Cardiac septum (tissue), 1 donor: ENCODE results near the gene NTRK2. TPM values are rescaled to one million over a fixed set of nuclear protein-coding genes. Genes with fewer than 3 reads are reported as not detected.

Experiments
- DNase-seq: peaks from one replicate; pipeline ENCODE4 v3.0.0-alpha.2; 2020; ENCODE audit warnings: low spot score
- intact Hi-C: fragments of 100-400 bp; cut with DNase I; formaldehyde crosslinking; loops from one replicate; pipeline ENCODE4 v1.14.0; 2022
- total RNA-seq: library from RNA; stranded (reverse); fragmentation: NEBNext Ultra II Directional; extraction: Animal tissue kit (Norgen Biotek cat#: 25700); gene quantifications from one replicate; pipeline ENCODE4 v1.2.1, GENCODE V29; 2021
- donor health status: DM: no; HTN: no; CAD: no.

Gene NTRK2
- total RNA-seq, 1 donor from 2014 or later, result 3.7 TPM

DNA sequence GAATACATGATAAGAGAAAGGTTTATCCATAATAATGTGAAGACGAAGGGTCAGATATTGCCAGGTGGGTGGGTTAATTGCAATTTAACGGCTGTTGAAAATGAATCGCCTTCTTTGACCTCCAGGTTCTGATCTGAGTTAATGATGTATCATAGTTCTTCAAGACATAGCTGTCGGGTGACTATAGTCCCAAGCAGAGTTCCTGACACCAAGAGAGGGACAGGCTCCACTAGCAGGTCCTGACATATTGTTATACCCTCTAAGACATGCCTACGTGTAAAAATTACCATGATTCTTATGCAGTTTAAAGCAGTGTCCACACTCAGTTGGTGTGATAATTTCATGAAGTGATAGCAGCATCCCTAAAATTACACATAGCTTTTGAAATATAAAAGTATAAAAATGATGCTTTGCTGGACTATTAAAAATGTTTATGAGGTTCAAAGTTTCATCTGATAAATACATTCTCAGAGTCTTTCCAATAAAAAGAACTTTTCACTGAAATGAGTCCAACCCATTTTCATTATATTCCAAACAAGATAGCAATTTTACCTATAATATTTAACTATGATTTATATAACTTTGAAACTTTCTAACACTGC, 53.0 kb downstream of the NTRK2 start:
- intact Hi-C loops, result no loop called here
- DNase-seq, result no peak

DNA sequence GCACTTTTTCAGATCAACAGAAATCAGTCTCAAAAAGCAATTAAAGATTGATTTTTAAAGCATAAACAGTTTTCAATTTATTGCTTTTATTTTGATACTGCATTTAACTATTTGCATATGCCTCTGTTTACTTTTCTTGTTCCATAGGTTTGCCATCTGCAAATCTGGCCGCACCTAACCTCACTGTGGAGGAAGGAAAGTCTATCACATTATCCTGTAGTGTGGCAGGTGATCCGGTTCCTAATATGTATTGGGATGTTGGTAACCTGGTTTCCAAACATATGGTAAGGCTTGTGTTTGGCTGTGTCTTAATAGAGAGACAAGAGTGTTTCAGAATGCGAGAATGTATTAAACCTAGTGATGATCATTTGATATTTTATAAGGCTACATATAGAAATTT, 53.9 kb downstream of the NTRK2 start:
- no peak for DNase-seq
- intact Hi-C loops, result no loop called here

DNA sequence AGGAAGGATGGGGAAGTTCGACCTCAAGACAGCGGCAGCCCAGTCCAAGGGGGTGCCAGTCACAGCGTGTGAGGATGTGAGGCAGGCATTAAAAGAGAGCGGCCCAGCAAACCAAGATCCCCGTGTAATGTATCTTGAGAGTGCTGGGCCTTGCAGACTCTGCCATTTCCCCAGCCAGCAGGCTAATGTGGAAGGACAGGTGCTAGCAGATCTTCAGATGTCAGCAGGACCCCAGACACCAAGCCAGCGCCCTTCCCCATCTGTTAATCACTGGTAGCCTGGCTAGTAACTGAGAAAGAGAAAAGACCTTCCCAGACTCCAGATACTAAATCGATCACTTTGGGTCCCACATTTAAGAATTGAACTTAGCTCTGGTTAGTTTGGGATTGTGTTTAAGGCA, 62.2 kb downstream of the NTRK2 start:
- intact Hi-C loops, result no loop called here
- no peak for DNase-seq

DNA sequence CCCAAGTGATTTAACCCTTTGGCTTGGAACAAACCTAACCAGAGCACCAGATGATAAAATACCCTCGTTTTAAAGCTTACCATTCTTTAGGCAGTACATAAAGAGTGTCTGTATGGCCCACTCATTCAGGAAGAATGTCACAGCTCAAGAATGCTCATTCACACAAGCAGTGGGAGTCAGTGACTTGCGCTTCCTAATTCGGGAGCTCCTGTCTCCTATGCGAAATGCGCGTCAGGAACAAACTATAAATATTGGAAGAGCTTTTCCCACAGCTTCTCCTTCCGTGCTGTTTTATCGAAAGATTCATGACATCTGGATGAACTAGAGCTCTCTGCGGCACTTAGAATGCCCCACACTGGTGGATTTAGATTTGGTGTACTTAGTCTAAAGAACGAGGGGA, 66.6 kb downstream of the NTRK2 start:
- no peak for DNase-seq
- intact Hi-C loops, result no loop called here

DNA sequence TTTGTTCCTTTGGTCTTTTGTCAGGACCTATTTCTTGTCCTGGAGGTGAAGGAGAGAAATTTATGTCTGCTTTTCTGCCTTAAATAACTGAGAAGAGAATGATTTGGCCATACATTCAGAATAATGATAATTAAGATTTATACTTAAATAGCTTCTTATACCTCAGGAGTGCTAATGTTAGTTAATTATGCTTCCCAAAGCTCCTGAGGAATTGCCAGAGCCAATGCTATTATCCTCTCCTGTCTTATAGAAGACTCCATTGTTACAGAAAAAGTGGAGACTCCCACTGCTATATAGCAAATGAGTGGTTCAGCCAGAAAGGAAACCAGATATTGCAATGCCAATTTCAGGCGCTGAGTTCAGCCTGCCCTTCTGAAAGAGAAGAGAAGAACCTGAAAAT, 67.0 kb downstream of the NTRK2 start:
- intact Hi-C loops, result no loop called here
- DNase-seq, result no peak

DNA sequence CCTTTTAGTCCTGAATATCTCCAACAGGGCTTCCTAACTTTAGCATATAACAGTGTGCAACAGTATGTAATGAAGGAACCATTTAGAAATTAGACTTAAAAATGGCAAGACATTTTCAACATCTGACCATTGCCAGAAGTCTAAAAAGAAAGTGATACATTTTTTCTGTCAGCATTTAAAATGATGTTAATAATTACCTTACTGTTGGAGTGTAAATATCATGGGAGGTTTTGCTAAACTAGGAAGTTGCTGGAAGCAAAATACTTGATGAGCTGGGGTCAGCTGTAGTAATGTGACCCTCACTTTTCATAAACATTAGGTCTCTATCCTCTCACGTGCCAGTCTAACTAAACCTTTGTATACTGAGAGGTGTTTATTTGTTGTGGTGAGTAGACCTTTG, 68.8 kb downstream of the NTRK2 start:
- intact Hi-C loops, result no loop called here
- DNase-seq, result no peak

DNA sequence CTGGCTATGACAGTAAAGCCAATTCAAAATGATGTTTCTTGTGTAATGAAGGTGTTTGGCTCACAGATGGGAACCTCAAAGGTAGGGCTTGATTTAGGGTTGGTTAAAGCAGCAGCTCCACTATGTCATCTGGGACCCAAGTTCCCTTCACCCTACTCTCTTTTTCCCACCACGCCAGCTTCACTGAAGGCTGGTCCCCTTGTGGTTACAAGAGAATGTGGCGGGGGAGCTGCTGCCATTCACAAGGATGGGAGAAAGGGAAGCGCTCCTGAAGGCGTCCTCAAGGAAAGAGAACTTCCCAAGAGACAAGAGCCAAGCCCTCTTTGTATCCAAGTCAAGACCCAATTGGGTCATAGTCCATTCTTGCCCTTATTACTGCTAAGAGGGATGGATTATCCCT, 72.7 kb downstream of the NTRK2 start:
- DNase-seq, result no peak
- intact Hi-C loops, result no loop called here

DNA sequence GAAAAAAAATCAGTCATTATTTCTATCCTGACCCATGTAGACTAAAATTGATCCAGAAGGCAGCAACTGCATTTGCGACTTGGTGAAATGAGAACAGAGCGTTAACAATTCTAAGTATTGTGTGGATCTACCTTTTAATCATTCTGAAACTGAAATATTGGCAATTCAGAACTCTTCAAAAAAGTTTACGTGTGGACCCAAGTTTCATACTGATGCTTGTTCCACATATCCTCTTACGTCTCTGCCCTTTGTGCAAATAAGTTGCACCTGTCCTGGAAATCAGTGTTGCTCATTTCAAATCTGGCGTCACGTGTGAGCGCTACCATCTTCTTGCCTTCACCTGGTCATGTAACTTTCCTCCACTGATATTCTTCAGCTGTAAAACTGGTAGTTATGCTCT, 74.7 kb downstream of the NTRK2 start:
- intact Hi-C loops, result no loop called here
- DNase-seq, result no peak

DNA sequence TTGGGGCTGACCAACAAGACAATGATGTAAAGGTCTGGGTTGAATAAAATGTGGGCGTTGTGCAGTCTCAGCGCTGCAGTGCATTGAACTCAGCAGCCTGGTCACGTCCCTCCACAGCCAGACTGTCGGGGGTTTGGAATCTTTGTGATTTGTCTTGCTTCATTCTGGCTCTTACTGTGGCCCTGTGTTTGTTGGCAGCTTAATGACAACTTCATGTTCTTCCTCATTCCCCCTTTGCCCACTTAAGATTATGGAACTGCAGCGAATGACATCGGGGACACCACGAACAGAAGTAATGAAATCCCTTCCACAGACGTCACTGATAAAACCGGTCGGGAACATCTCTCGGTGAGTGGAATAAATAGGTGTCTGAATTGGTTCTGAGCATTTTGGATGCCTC, 75.2 kb downstream of the NTRK2 start:
- intact Hi-C loops, result no loop called here
- no peak for DNase-seq

DNA sequence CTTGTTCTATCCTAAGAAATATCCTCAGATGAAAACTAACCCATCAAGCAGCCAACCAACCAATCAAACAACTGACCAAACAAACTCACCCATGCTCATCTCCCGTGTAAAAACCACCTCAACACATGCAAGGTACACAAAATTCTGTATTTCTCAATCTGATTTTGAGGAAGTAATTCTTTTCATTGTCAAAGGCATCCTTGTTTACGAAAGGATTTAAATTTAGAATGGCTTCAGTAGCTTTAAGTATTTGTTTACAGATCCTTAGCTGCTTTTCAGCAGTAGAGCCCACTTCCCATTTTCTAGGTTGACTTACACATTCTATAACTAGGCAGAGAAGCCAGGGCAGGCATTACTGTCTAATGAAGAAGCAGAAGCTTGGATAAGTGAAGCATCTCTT, 78.6 kb downstream of the NTRK2 start:
- DNase-seq, result no peak
- intact Hi-C loops, result no loop called here

DNA sequence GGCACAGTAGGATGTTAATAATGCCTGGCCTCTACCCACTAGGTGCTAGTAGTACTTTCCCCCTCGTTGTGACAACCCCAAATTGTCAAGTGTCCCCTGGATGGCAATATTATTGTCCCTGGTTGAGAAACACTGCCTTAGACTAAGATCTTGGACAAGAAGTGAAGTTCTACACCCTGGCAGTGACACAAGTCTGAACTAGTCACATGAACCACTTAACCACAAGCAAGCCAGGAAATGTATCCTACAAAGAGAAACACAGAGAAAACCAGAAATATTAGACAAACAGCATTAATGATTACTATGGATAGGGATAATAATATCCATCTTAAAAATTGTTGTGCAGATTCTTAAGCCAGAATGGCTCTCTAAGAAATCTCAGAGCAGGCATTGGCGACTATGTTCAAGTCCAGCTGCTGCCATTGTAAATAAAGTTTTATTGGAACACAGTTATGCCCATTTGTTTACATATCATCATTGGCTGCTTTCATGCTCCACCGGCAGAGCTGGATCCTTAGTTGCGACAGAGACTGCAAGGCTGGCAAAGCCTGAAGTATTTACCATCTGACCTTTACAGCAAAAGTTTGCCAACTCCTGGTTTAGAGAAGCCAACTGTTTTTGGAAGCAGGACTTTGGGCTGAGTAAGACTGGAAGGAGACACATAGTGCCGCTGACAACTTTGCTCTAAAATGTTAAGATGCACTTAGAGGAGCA, 80.8 kb downstream of the NTRK2 start:
- intact Hi-C loops, result no loop called here
- no peak for DNase-seq

DNA sequence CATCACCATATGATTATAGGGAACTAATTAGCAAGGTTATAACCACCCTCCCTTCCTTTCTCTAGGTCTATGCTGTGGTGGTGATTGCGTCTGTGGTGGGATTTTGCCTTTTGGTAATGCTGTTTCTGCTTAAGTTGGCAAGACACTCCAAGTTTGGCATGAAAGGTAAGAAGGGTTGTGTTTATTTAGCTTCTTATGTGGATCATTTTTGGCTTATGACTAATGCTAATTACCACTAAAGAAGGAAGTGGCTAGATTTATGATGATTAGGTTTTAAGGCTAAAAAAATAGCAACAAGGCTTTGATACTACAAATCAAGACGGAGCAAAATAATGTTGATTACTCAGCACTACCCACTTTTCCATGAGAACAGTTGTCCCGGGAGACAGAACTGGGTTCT, 82.4 kb downstream of the NTRK2 start:
- intact Hi-C loops, result no loop called here
- no peak for DNase-seq

DNA sequence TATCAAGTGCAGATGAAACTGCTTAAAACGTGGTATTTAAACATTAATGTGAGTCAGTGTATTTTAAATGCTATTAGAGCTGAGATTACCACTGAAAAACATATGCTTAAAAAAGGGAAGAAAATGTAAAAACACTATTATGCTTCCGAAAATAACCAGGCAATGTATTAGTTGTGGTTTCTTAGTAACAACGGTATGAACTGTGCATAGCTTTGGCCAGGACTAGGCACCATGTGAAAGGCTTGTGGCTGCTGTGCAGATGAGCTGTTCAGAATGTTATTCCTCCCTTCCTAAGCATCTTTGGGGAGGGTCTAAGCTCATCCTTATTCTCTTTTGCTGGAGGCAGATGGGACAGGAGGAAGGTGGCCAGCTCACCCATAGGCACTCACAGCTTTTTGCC, 84.9 kb downstream of the NTRK2 start:
- intact Hi-C loops, result no loop called here
- DNase-seq, result no peak

DNA sequence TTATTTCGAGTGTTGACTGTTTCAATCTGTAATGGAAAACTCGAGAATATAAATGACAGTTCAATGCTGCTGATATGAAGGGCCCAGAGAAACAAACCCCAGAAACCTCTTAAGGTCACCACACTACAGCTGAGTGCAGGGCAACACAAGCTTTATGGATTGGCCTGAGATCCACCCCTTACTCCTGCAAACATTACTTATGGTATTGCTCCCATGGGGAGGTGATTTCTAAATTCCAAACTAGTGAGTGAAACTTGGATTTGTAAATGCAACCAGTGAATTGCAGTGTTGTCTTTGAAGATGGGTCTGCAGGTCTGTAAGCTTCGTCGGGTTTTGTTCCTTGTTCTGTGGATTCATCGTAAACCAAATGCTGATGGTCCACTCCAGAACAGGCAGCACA, 85.4 kb downstream of the NTRK2 start:
- intact Hi-C loops, result no loop called here

DNA sequence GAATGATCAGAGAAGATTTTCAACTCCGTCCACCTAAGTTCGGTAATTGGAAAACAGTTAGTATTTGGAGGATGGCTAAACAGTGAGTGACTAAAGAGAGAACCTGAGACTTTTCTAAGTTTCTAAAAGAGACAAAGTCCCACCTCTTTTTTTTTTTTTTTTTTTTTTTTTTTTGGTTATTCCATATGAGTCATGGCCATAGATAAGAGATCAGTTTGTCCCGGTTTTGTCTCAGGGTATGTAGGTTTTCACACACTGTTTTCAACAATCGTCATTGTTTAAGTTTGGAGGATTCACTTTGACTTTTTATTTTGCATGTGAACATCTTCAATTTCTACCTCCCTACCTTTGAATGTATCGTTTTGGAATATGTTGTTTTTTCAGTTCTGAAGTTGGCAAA, 85.9 kb downstream of the NTRK2 start:
- DNase-seq, result no peak
- intact Hi-C loops, result no loop called here

More for the DNA sequence above, 85.4 kb downstream of the NTRK2 start:
- DNase-seq, result no peak

DNA sequence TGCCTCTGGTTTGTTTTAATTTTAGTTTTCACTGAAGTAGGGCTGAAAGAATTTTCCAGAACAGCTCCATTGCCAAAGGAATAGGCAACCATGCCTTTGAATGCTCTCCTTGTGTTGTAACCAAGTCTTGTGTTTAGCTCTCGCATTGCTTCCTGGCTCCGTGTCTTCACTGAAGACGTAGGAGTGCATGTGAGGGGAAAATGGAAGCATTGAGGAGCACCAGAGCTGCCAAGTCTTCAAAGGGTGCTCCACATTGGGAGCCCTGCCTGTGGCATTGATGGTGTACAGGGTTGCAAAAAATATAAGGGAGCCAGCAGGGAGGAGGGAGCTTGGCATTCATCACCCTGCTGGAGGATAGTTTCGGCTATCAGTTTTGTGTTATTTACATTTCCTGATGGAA, 86.6 kb downstream of the NTRK2 start:
- intact Hi-C loops, result no loop called here
- DNase-seq, result no peak

DNA sequence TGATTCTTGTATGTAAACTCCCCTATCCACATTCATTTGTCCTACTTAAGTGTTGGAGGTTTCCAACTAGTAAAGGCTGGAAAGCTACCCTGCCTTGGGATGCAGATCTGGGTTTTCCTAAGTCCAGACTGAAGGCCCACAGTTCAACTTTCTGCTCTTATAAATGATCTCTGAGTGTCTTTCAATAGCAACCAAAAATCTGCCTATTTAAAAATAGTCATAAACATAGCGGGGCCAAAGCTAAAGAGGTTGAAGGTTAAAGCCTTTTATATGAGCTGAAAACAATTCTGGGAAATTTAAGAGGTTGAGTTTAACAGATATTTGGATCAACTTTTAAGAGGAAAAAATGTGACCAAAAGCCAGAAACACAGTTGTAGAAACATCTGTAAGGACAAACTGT, 87.2 kb downstream of the NTRK2 start:
- DNase-seq, result no peak
- intact Hi-C loops, result no loop called here

DNA sequence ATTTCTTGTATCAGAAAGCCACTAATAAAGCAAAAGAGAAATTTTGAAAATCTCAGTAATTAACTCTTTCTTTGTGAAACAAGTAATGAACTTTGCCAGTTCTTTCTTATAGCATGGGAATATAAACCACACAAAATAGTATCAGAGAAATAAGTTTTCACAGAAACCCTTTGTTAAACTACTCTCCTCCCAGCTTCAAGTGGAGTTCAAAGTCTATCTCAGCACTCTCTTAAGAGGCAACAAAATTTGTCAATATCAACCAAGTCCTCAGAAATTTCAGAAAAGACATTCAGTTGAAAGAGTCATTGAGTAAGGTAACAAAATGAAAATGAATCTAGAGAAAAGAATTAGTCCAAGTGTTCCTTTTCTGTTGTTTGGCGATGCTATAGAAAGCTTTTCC, 89.3 kb downstream of the NTRK2 start:
- no peak for DNase-seq
- intact Hi-C loops, result no loop called here

DNA sequence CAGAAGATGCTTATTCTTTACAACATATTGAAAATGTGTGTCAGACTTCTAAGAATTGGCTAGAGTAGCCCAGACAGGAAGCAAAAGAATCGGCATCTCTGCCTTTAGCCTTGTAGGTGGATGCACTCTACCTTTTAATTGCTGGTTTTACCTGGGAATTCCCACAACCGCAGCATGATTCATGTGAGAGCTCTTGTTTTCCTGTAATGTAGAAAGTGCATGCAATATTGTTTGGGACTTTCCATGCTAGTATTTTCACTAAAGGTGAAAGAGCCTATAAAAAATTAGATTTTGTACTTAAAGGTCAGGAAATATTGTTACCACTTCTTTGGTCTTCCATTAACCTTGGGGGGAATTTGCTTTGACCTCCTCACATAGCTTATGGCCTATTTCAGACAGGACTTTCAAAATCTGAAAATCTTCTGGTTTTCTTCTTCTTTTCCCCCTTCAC, 89.8 kb downstream of the NTRK2 start:
- intact Hi-C loops, result no loop called here
- no peak for DNase-seq

DNA sequence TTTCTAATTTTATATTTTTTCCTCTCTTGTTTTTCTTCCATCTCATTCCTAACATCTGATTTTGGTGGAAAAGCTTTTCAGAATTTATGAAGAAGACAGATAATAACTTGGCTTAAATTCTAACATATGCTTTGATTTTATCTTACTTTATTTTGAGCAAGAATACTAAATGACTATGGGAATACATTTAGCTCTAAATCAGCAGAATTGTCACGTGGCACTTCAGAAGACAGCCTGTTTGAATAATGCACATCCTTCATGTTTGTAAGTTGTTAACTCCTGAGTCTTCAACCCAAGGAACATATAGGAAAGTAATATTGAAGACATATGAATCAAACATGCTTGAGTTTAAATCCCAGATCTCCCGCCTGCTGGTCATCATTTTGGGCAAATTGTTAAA, 90.3 kb downstream of the NTRK2 start:
- no peak for DNase-seq
- intact Hi-C loops, result no loop called here

DNA sequence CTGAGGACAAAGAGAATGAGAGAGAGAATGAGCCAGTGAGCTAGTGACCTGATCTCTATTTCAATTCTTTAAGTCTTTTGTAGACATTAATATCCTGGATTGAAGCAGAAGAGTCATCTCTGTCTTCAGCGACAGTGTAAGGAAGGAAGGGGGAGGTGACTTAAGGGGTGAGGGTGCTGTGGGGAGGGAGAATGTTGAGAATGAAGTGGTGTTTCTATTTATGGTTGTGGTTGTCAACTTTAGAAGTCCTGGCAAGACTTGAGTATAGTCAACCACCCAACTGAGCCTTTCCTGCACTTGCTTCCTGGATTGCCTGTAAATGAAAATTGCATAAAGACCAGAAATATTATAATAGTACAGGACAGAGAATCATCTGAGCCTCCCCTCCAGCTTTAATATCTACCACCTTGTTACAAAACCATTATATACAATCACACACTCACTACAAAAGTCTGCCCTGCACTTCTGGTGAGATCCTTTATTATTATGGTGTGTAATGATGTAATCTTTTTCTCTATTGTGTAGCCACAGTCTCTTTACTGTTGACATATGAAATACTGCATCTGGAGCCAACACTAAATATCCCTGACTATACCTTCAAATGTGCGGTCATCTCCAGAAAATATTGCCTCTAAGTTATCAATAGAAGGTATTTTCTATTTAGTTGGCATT, 91.7 kb downstream of the NTRK2 start:
- intact Hi-C loops, result no loop called here
- DNase-seq, result no peak
